IPS-NIHi7 (cell line): Measurements from ENCODE around the gene MTCH2.
A peak's percentile ranks its signal among the peaks of the same experiment; 100 is the strongest.
"Not testable (repeated sequence)": the region's sequence is repeated elsewhere in the genome, so short reads cannot be mapped to it uniquely, and the experiment has no call there.

Source experiments
- DNase-seq: peaks from one replicate; pipeline ENCODE4 v3.0.0; 2012; ENCODE audit warnings: mixed read lengths; ENCODE audit errors: extremely low spot score

Gene MTCH2

GRCh38 chr11:47642099-47642855 lies at the start of gene MTCH2:
Gene MTCH2, minus strand, starts transcription at chr11:47642559. Its CDS starts 94 bp downstream, at chr11:47642465.
- peak; percentile 99 for DNase-seq

GRCh38 chr11:47691979-47692378 lies 49.6 kb upstream of the MTCH2 start:
- DNase-seq: no peak

DNA sequence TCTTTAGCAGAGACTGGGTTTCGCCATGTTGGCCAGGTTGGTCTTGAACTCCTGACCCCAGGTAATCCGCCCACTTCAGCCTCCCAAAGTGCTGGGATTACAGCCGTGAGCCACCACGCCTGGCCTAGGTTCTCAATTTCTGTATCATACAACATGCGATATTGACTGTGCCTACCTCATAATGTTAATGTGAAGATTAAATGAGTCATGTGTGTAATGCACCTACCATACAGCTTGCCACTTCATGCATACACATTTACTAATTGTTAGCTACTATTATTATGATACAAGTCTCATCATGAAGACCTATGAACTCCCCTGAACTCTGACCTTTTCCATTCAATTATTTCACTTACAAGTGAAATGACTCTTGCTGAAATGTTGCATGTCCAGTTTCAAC lies 47.1 kb upstream of the MTCH2 start:
- no peak for DNase-seq

DNA sequence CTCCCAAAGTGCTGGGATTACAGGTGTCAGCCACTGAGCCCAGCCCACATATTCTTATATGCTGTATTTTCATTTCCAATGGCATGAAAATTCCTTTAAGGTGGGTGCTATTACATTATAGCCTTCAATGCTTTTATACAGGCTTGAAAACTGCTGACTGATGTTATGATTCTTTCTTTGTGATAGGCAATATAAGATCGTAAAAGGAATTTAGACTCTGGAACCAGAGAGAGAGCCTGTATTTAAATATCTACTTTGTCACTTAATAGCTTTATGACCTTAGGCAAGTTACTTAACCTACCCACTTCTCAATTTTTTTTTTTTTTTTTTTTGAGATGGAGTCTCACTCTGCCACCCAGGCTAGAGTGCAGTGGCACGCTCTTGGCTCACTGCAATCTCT lies 46.6 kb upstream of the MTCH2 start:
- no peak for DNase-seq

GRCh38 chr11:47688111-47688510 lies 45.8 kb upstream of the MTCH2 start:
- no peak for DNase-seq

DNA sequence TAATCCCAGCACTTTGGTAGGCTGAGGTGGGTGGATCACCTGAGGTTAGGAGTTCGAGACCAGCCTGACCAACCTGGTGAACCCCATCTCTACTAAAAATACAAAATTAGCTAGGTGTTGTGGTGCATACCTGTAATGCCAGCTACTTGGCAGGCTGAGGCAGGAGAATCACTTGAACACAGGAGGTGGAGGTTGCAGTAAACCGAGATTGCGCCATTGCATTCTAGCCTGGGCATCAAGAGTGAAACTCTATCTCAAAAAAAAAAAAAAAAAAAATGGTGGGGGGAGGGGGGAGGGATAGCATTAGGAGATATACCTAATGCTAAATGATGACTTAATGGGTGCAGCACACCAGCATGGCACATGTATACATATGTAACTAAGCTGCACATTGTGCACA lies 44.3 kb upstream of the MTCH2 start:
- DNase-seq: not testable (repeated sequence)

DNA sequence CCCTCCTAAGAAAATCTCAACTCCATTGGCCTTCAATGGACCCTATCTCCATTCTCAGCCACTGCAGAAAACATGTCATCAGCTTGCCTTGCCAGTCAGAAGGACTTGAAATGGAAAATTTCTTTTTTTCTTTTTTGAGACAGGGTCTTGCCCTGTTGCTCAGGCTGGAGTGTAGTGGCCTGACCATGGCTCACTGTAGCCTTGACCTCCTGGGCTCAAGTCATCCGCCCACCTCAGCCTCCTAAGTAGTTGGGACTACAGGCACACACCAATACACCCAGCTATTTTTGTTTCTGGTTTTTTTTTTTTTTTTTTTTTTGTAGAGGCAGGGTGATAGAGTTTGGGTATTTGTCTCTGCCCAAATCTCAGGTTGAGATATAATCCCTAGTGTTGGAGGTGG lies 43.8 kb upstream of the MTCH2 start:
- DNase-seq: no peak

DNA sequence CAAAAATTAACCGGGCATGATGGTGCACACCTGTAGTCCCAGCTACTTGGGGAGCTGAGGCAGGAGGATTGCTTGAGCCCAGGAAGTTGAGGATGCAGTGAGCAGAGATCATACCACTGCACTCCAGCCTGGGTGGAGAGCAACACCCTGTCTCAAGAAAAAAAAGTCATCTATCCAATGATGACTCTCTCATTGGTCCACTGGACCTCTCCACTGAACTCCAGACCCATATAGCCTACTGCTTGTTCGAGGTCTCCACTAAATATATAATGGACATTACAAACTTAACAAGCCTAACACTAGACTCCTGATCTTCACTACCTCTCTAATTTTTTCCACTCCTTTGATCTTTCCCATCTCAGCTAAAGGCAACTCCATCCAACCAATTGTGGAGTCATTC lies 33.5 kb upstream of the MTCH2 start:
- no peak for DNase-seq

GRCh38 chr11:47672283-47672730 lies 29.9 kb upstream of the MTCH2 start:
- no peak for DNase-seq

GRCh38 chr11:47669856-47670255 lies 27.5 kb upstream of the MTCH2 start:
- DNase-seq: no peak

GRCh38 chr11:47668665-47669064 lies 26.3 kb upstream of the MTCH2 start:
- DNase-seq: no peak

GRCh38 chr11:47667555-47667954 lies 25.2 kb upstream of the MTCH2 start:
- DNase-seq: no peak

DNA sequence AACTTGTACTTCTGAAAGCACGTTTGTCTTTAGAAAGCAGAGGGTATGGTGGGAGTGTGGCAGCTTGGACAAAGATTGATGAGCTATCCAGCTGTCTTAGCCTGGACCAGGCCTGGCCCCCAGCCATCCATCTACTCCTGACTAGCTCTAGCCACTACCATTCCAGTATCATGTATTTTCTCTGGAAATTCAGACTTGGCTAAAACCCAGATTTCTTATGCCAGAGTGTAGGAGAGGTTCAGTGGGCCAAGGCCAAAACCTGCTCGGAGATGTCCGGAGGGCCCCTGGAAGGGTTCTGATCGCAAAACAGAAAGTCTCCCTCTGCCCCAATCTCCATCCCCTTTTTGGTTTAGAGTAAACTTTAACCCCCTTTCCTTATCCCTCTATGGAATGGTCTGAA lies 24.8 kb upstream of the MTCH2 start:
- DNase-seq: no peak

GRCh38 chr11:47664936-47665335 lies 22.6 kb upstream of the MTCH2 start:
- DNase-seq: not testable (repeated sequence)

- no peak for DNase-seq
Observed at GRCh38 chr11:47661245-47661644, 18.9 kb upstream of the MTCH2 start.

- DNase-seq: no peak
Observed at GRCh38 chr11:47659276-47659675, 16.9 kb upstream of the MTCH2 start.

DNA sequence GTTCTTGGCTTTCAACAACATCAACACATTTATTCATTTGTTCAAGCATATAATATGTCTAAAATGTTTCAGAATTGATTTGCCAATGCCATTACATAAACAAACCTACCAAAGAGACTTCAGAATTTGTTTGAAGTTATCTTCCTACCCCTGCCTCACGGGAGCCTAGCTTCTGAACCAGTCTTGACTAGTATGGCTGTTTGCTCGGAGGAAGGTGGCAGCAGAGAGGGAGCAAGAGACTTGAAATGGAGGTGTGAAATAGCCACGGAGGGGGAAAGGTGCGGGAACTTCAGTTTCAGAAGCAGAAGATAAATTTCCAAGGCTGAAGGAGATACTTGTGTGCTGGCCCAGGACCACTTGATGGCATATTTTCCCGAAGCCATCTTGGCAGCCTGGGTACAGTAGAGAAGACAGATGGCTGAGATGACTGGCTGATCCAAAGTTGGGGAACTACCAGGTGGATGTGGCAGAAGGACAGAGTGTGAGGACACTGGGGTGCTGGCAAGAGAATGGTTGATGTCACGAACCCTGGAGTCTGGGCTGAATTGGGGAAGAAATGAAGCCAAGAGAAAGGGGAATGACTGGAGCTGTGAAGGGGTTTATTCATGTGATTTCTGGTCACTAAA lies 14.0 kb upstream of the MTCH2 start:
- DNase-seq: peak; percentile 34

- no peak for DNase-seq
Observed at GRCh38 chr11:47651818-47652469, 9.6 kb upstream of the MTCH2 start.

GRCh38 chr11:47649276-47649675 lies 6.9 kb upstream of the MTCH2 start:
- DNase-seq: no peak

- DNase-seq: no peak
Observed at GRCh38 chr11:47646019-47646418, 3.7 kb upstream of the MTCH2 start.

- no peak for DNase-seq
Observed at GRCh38 chr11:47645500-47645899, 3.1 kb upstream of the MTCH2 start.

DNA sequence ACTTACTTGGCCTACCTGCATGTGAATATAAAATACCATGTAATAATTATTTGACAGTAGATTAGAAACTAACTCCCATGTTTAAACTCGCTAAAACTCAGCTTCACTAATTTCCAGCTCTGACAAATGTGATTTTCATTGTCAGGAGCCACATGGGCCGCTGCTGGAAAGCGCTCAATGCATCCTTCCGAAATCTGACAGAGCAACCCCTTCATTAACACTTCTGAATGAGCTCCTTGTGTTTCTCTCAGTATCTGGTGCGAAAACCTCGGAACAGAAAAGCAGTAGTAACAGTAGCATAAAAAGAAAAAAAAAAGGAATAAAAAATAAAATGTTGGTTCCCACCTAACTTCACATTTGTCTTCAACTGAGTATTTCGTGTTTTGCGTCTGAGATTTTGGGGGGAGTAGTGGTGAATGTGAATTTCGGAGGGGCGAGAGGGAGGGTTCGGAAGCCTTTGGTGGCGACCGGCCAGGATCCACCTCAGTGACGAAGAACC lies 710 bp downstream of the MTCH2 start:
- DNase-seq: peak; percentile 25

DNA sequence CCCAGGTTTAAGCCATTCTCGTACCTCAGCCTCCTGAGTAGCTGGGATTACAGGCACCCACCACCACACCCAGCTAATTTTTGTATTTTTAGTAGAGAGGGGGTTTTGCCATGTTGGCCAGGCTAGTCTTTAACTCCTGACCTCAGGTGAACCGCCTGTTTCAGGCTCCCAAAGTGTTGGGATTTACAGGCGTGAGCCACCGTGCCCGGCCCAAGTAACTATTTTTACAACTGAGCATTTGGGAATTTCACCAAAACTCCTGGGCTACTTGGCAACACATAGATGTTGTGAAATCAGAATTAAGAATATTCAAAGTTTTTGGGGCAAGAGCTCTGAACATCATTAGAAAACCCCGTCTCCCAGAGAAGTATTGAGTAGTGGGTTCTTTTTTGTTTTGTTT lies 1.9 kb downstream of the MTCH2 start:
- DNase-seq: not testable (repeated sequence)
